ENCODE data around the gene TREH. TPM values are rescaled to one million over a fixed set of nuclear protein-coding genes. Genes with fewer than 3 reads are reported as not detected.
A peak's percentile ranks its signal among the peaks of the same experiment; 100 is the strongest.

The TREH gene
- total and polyA plus RNA-seq, 4 donors: 0.17 to 1.1 (median 0.19) TPM; not detected in 1

DNA sequence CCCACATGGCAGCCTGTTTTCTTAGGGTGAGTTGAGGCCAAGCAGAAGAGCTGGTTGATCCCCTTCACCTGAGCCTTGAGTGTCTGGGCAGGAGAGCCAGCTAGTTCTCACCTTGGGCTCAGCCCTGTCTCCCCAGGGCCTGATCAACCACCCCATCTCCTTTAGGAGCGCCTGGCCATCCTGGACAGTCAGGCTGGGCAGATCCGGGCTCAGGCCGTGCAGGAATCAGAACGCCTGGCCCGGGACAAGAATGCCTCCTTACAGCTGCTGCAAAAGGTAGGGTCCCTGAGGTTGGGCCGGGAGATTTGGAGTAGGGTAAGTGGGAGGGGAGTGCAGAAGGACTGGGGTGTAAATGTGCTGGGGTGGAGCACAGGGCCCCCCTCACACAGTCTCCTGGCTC, 40.7 kb downstream of the TREH start:
- peaks cover 0 to 55% (median 39%) of the 10 kb centered on the region in 4 donors for H3K36me3 ChIP-seq (ENCODE audit: control insufficient read depth in 4 of 4, insufficient read depth in 4 of 4, low read length in 4 of 4)

DNA sequence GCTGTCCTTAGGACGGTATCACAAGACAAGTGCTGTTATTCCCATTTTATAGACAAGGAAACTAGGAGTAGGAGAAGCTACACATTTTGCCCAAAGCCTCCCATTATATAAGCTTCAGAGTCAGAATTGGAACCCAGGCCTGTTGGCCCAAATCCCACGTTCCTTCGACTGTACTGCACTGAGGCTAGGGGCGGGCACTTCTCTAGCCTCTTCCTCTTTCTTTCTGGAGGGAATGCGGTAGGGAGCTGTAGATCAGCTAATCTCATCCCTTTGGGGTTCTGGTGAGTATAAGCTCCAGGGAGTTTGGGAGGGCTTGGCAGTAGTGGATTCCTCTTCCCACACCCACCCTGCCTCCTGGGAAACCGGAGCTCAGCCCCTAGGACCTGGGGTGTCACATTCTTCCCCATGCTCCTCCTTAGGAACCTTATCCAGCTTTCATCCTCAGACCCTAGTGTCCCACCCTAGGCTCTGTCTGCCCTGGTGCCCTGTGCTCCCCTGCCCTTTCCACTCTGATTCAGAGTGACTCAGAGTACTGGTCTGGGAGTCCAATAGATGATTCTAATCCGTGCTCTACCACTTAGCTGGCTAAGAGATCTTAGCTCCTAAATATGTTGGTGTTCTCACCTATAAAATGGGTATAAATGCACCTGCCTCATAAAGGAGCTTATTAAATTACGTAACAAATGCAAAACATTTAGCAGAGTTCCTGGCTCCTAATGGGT, 42.7 kb downstream of the TREH start:
- Histone ChIP-seq H3K9me3 (ENCODE audit: control insufficient read depth in 4 of 4, insufficient read depth in 3 of 4, low read length in 3 of 4) (no peaks in the 10 kb centered on the region), H3K4me1 (ENCODE audit: control insufficient read depth in 5 of 5, insufficient read depth in 5 of 5, low read length in 5 of 5) (peaks cover 7 to 33% (median 17%) of the 10 kb centered on the region in 5 donors)
- 64 to 76% methylated on average over 8 of the region's 8 CpGs for WGBS, 2 donors

More for the DNA sequence above, 40.7 kb downstream of the TREH start:
- Histone ChIP-seq H3K9me3 (ENCODE audit: control insufficient read depth in 4 of 4, insufficient read depth in 3 of 4, low read length in 3 of 4) (no peaks in the 10 kb centered on the region), H3K27me3 (ENCODE audit: control insufficient read depth in 3 of 3, insufficient read depth in 3 of 3, low read length in 2 of 3) (no peaks in the 10 kb centered on the region), H3K27ac (ENCODE audit: low read depth in 1 of 2, low read length in 1 of 2) (no peak overlapping the region), H3K4me1 (ENCODE audit: control insufficient read depth in 5 of 5, insufficient read depth in 5 of 5, low read length in 5 of 5) (peaks cover 7 to 33% (median 12%) of the 10 kb centered on the region in 5 donors), H3K4me3 (no peak overlapping the region), H3K9ac (ENCODE audit: insufficient read depth in 1 of 2, low read length in 2 of 2) (no peak overlapping the region)
- WGBS, 2 donors: 95 to 97% methylated on average over 6 of the region's 6 CpGs
- DNase-seq (no peak), ATAC-seq (ENCODE audit: insufficient read depth, low FRiP score) (no peak)
- TF ChIP-seq, protein P1, sequence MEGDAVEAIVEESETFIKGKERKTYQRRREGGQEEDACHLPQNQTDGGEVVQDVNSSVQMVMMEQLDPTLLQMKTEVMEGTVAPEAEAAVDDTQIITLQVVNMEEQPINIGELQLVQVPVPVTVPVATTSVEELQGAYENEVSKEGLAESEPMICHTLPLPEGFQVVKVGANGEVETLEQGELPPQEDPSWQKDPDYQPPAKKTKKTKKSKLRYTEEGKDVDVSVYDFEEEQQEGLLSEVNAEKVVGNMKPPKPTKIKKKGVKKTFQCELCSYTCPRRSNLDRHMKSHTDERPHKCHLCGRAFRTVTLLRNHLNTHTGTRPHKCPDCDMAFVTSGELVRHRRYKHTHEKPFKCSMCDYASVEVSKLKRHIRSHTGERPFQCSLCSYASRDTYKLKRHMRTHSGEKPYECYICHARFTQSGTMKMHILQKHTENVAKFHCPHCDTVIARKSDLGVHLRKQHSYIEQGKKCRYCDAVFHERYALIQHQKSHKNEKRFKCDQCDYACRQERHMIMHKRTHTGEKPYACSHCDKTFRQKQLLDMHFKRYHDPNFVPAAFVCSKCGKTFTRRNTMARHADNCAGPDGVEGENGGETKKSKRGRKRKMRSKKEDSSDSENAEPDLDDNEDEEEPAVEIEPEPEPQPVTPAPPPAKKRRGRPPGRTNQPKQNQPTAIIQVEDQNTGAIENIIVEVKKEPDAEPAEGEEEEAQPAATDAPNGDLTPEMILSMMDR (IDR thresholded peaks at IDR 0.05; ENCODE audit: control extremely low read depth, extremely low read depth): no peak

DNA sequence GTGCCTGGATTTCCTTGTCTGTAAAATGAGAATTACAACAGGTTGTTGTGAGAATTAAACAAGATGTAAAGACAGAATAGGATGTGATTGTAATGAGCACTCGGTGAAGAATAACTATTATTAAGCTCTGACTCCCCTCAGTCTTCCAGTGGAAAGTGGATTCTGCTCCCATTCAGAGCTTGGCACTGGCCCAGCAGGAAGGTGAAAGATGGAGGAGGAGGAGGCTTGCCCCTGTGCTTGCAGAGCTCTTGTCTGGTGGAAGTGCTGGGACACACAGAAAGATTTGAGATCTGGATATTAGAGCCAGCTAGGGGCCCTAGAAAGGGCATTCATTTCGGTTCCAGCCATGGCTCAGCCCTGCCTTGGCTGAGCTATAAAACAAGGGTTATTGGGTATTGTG, 43.8 kb downstream of the TREH start:
- ATAC-seq (ENCODE audit: insufficient read depth, low FRiP score): no peak
- 65 to 79% methylated on average over 2 of the region's 2 CpGs for WGBS, 2 donors
- H3K36me3 ChIP-seq (ENCODE audit: control insufficient read depth in 4 of 4, insufficient read depth in 4 of 4, low read length in 4 of 4): peaks cover 3 to 38% (median 30%) of the 10 kb centered on the region in 4 donors
- no peaks in the 10 kb centered on the region for H3K9me3 ChIP-seq (ENCODE audit: control insufficient read depth in 4 of 4, insufficient read depth in 3 of 4, low read length in 3 of 4)
- TF ChIP-seq, protein P1 (IDR thresholded peaks at IDR 0.05; ENCODE audit: control extremely low read depth, extremely low read depth): no peak
- DNase-seq: peak in 2 of 3 donors; percentile 22 to 34
- no peak overlapping the region for H3K4me3 ChIP-seq
- H3K27ac ChIP-seq (ENCODE audit: low read depth in 1 of 2, low read length in 1 of 2): no peak overlapping the region
- H3K27me3 ChIP-seq (ENCODE audit: control insufficient read depth in 3 of 3, insufficient read depth in 3 of 3, low read length in 2 of 3): no peaks in the 10 kb centered on the region
- peaks cover 7 to 27% (median 17%) of the 10 kb centered on the region in 5 donors for H3K4me1 ChIP-seq (ENCODE audit: control insufficient read depth in 5 of 5, insufficient read depth in 5 of 5, low read length in 5 of 5)
- peak overlapping the region in 1 of 2 donors; percentile 57 for H3K9ac ChIP-seq (ENCODE audit: insufficient read depth in 1 of 2, low read length in 2 of 2)

More for the DNA sequence above, 42.7 kb downstream of the TREH start:
- H3K9ac ChIP-seq (ENCODE audit: insufficient read depth in 1 of 2, low read length in 2 of 2): no peak overlapping the region
- no peak for ATAC-seq (ENCODE audit: insufficient read depth, low FRiP score)
- H3K27me3 ChIP-seq (ENCODE audit: control insufficient read depth in 3 of 3, insufficient read depth in 3 of 3, low read length in 2 of 3): no peaks in the 10 kb centered on the region
- no peak overlapping the region for H3K4me3 ChIP-seq
- peaks cover 2 to 41% (median 37%) of the 10 kb centered on the region in 4 donors for H3K36me3 ChIP-seq (ENCODE audit: control insufficient read depth in 4 of 4, insufficient read depth in 4 of 4, low read length in 4 of 4)
- DNase-seq: no peak
- no peak overlapping the region for H3K27ac ChIP-seq (ENCODE audit: low read depth in 1 of 2, low read length in 1 of 2)
- TF ChIP-seq, protein P1 (IDR thresholded peaks at IDR 0.05; ENCODE audit: control extremely low read depth, extremely low read depth): no peak

Measured in lung (tissue), 12 donors.